Activated CD8-positive, alpha-beta memory T cell treated with anti-CD3 and anti-CD28 coated beads for 4 hours (primary cell): Measurements from ENCODE around the gene FEM1A.
"Not testable (repeated sequence)": the region's sequence is repeated elsewhere in the genome, so short reads cannot be mapped to it uniquely, and the experiment has no call there.

Experiments used
- DNase-seq, 2 donors: peaks; one replicate each; pipeline ENCODE4 v3.0.0-alpha.2; 2020; ENCODE audit warnings: low read depth in 2 of 2

Gene FEM1A

GRCh38 chr19:4791183-4792018 is at the start of gene FEM1A:
Gene FEM1A, plus strand, starts transcription at chr19:4791734. Its CDS starts 121 bp downstream, at chr19:4791855.
- peak; percentile 97 to 99 for DNase-seq

- no peak for DNase-seq
Observed at GRCh38 chr19:4742723-4743646, 48.5 kb upstream of the FEM1A start.

GRCh38 chr19:4744451-4745174 is 46.9 kb upstream of the FEM1A start:
- no peak for DNase-seq

- not testable (repeated sequence) for DNase-seq
Observed at GRCh38 chr19:4745175-4745574, 46.4 kb upstream of the FEM1A start.

- DNase-seq: no peak
Observed at GRCh38 chr19:4745986-4746385, 45.5 kb upstream of the FEM1A start.

- no peak for DNase-seq
Observed at GRCh38 chr19:4748185-4748584, 43.3 kb upstream of the FEM1A start.

- no peak for DNase-seq
Observed at GRCh38 chr19:4748589-4748988, 42.9 kb upstream of the FEM1A start.

GRCh38 chr19:4749870-4750590 is 41.5 kb upstream of the FEM1A start:
- DNase-seq: no peak

- DNase-seq: no peak
Observed at GRCh38 chr19:4754248-4754647, 37.3 kb upstream of the FEM1A start.

- no peak for DNase-seq
Observed at GRCh38 chr19:4755459-4755858, 36.1 kb upstream of the FEM1A start.

GRCh38 chr19:4758082-4758481 is 33.5 kb upstream of the FEM1A start:
- no peak for DNase-seq

- DNase-seq: no peak
Observed at GRCh38 chr19:4758659-4759058, 32.9 kb upstream of the FEM1A start.

GRCh38 chr19:4759388-4760284 is 31.9 kb upstream of the FEM1A start:
- DNase-seq: peak; percentile 7 to 12

GRCh38 chr19:4760285-4760650 is 31.3 kb upstream of the FEM1A start:
- no peak for DNase-seq

- no peak for DNase-seq
Observed at GRCh38 chr19:4763021-4763420, 28.5 kb upstream of the FEM1A start.

GRCh38 chr19:4764393-4764660 is 27.2 kb upstream of the FEM1A start:
- no peak for DNase-seq

- peak; percentile 36 to 37 for DNase-seq
Observed at GRCh38 chr19:4768934-4769777, 22.4 kb upstream of the FEM1A start.

- no peak for DNase-seq
Observed at GRCh38 chr19:4772566-4772965, 19.0 kb upstream of the FEM1A start.

GRCh38 chr19:4773047-4773640 is 18.4 kb upstream of the FEM1A start:
- no peak for DNase-seq
